HL-60 (cell line): ENCODE measurements around the gene SERPINA1.

Source experiments
- CTCF ChIP-seq: IDR thresholded peaks from one replicate; pipeline ENCODE4 v1.5.1; 2011; ENCODE audit warnings: low read length, control low read depth, inconsistent platforms; ENCODE audit not compliant: insufficient read depth
- POLR2AphosphoS5 ChIP-seq: IDR thresholded peaks from 2 replicates; pipeline ENCODE4 v1.6.1; 2012; ENCODE audit warnings: low read depth
- REST ChIP-seq: IDR thresholded peaks from 2 replicates; pipeline ENCODE4 v1.6.1; 2012; ENCODE audit warnings: low read depth; ENCODE audit not compliant: insufficient replicate concordance
- SPI1 ChIP-seq: IDR thresholded peaks from 2 replicates; pipeline ENCODE4 v1.6.1; 2012; ENCODE audit warnings: low read depth, mild to moderate bottlenecking, borderline replicate concordance

- TF ChIP-seq POLR2AphosphoS5 (no peak), CTCF (no peak), SPI1 (no peak), REST (no peak)
Measured at GRCh38 chr14:94348836-94349235, 39.6 kb downstream of the SERPINA1 start.
